Esophagus muscularis mucosa (tissue), 3 donors: ENCODE results near the gene PAK4.

Experiments
- CTCF ChIP-seq, 3 experiments: fragments of 200-600 bp in 2 of 3; fragments of 450-650 bp in 1 of 3; sonication (generic) in 2 of 3; IDR thresholded peaks; one replicate each; pipeline ENCODE4 v1.5.1; 2017 to 2019; ENCODE audit warnings: antibody characterized with exemption in 3 of 3, mild to moderate bottlenecking in 2 of 3, moderate library complexity in 1 of 3
- POLR2A ChIP-seq: fragments of 450-650 bp; IDR thresholded peaks from one replicate; pipeline ENCODE4 v1.6.1; 2017; ENCODE audit warnings: antibody characterized with exemption, moderate library complexity, mild to moderate bottlenecking, low read depth
- POLR2AphosphoS5 ChIP-seq, 2 donors: sonication (generic); formaldehyde crosslinking; IDR thresholded peaks; one replicate each; pipeline ENCODE4 v1.6.1; 2017; ENCODE audit warnings: antibody characterized with exemption in 2 of 2

- TF ChIP-seq POLR2A: no peak
- TF ChIP-seq CTCF (IDR thresholded peaks at IDR 0.05): no peak
- TF ChIP-seq POLR2AphosphoS5 (IDR thresholded peaks at IDR 0.05): no peak
Observed at GRCh38 chr19:39169143-39169810, 43.7 kb downstream of the PAK4 start.
